HEK293T (cell line): ENCODE data around the gene ERO1A.

Source experiments
- BHLHE40 ChIP-seq: fragments of 450-650 bp; IDR thresholded peaks from 2 replicates; pipeline ENCODE4 v1.6.1; 2016; ENCODE audit warnings: mild to moderate bottlenecking, moderate library complexity, borderline replicate concordance
- FOXA1 ChIP-seq: fragments of 450-650 bp; IDR thresholded peaks from 2 replicates; pipeline ENCODE4 v1.6.1; 2016; ENCODE audit warnings: mild to moderate bottlenecking
- FOXK2 ChIP-seq: fragments of 450-650 bp; IDR thresholded peaks from 2 replicates; pipeline ENCODE4 v1.6.1; 2016; ENCODE audit warnings: mild to moderate bottlenecking
- FOXM1 ChIP-seq: fragments of 450-650 bp; IDR thresholded peaks from 2 replicates; pipeline ENCODE4 v1.6.1; 2017; ENCODE audit warnings: mild to moderate bottlenecking, borderline replicate concordance
- HDGF ChIP-seq: fragments of 450-650 bp; IDR thresholded peaks from 2 replicates; pipeline ENCODE4 v1.6.1; 2017; ENCODE audit warnings: antibody characterized with exemption, borderline replicate concordance
- L3MBTL2 ChIP-seq: fragments of 450-650 bp; conservative IDR thresholded peaks from 2 replicates; pipeline ENCODE4 v1.6.1; 2016; ENCODE audit warnings: mild to moderate bottlenecking
- SP1 ChIP-seq: fragments of 450-650 bp; IDR thresholded peaks from 2 replicates; pipeline ENCODE4 v1.6.1; 2017
- SUZ12 ChIP-seq: fragments of 450-650 bp; IDR thresholded peaks from 2 replicates; pipeline ENCODE4 v1.6.1; 2016; ENCODE audit warnings: mild to moderate bottlenecking
- TARDBP ChIP-seq: fragments of 450-650 bp; IDR thresholded peaks from 2 replicates; pipeline ENCODE4 v1.6.1; 2016

DNA sequence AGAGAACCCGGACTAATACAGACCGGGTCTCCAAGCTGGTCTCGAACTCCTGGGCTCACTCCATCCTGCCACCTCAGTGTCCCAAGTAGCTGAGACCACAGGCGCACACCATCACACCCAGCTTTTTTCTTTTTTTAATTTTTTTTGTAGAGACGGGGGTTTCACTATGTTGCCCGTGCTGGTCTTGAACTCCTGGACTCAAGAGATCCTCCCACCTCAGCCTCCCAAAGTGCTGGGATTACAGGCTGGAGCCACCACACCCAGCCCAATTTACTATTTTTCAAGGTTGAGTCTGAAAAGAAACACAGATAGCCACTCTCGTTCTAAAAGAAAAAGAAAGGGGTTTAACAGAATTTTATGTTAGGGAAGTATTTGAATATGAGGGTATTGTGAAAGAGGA, 1.8 kb downstream of the ERO1A start:
- TF ChIP-seq FOXA1 (no peak), SP1 (no peak), TARDBP (no peak), FOXK2 (no peak), BHLHE40 (no peak), FOXM1 (no peak), L3MBTL2 (no peak), HDGF (no peak), SUZ12 (no peak)
